K562 (cell line): ENCODE data around the gene BIN1.

ENCODE experiments used
- BRF1 ChIP-seq: IDR thresholded peaks from 3 replicates; pipeline ENCODE4 v1.6.1; 2011; ENCODE audit warnings: borderline replicate concordance, mild to moderate bottlenecking; ENCODE audit not compliant: insufficient read length; ENCODE audit errors: extremely low read depth
- TCF7 ChIP-seq: sonication (generic); IDR thresholded peaks from 2 replicates; pipeline ENCODE4 v1.6.1; 2016; ENCODE audit warnings: antibody characterized with exemption, borderline replicate concordance
- ZBTB9 ChIP-seq: fragments of 450-650 bp; formaldehyde crosslinking; IDR thresholded peaks from 2 replicates; pipeline ENCODE4 v1.4.0; 2020; ENCODE audit warnings: mild to moderate bottlenecking, moderate library complexity
- ZEB2 ChIP-seq: fragments of 450-650 bp; IDR thresholded peaks from 2 replicates; pipeline ENCODE4 v1.6.1; 2016

GRCh38 chr2:127090281-127091120, 16.5 kb downstream of the BIN1 start:
- TF ChIP-seq TCF7 (no peak), ZEB2 (no peak), ZBTB9 (CRISPR knock-in tag) (no peak), BRF1 (no peak)
